Measurements from ENCODE around the gene MTCH1. TPM values are rescaled to one million over a fixed set of nuclear protein-coding genes. Genes with fewer than 3 reads are reported as not detected.

MTCH1 gene
- total RNA-seq, 4 donors from 2014 or later = 127 to 186 (median 158) TPM

DNA sequence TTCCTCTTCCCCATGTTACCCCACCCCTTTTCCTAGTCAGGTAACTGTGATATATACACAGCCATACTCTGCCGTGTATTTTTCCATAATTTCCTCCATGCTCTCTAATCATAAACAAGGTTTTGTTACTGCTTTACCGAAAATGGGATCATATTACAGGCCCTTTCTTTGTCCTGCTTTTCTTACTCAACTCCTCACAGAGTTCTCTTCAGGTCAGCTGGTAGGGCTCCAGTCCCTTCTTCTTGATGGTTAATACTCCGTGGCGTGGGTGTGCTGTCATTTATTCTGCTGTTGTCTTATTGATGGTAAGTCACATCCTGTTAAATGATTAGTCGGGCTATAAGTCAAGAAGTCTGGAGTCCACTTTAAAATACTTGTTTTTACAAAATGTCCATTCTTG lies 56.4 kb downstream of the MTCH1 start:
- H3K27ac ChIP-seq = no peak overlapping the region
- TF ChIP-seq, protein P1, sequence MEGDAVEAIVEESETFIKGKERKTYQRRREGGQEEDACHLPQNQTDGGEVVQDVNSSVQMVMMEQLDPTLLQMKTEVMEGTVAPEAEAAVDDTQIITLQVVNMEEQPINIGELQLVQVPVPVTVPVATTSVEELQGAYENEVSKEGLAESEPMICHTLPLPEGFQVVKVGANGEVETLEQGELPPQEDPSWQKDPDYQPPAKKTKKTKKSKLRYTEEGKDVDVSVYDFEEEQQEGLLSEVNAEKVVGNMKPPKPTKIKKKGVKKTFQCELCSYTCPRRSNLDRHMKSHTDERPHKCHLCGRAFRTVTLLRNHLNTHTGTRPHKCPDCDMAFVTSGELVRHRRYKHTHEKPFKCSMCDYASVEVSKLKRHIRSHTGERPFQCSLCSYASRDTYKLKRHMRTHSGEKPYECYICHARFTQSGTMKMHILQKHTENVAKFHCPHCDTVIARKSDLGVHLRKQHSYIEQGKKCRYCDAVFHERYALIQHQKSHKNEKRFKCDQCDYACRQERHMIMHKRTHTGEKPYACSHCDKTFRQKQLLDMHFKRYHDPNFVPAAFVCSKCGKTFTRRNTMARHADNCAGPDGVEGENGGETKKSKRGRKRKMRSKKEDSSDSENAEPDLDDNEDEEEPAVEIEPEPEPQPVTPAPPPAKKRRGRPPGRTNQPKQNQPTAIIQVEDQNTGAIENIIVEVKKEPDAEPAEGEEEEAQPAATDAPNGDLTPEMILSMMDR (IDR thresholded peaks at IDR 0.05) = no peak
- no peak for TF ChIP-seq POLR2A (IDR thresholded peaks at IDR 0.05)
- no peaks in the 10 kb centered on the region for H3K4me1 ChIP-seq
- no peak for DNase-seq
- no peak overlapping the region for H3K4me3 ChIP-seq
- H3K36me3 ChIP-seq = peaks cover 0 to 6% (median 0%) of the 10 kb centered on the region in 3 donors
- H3K9me3 ChIP-seq = no peaks in the 10 kb centered on the region
- no peaks in the 10 kb centered on the region for H3K27me3 ChIP-seq

DNA sequence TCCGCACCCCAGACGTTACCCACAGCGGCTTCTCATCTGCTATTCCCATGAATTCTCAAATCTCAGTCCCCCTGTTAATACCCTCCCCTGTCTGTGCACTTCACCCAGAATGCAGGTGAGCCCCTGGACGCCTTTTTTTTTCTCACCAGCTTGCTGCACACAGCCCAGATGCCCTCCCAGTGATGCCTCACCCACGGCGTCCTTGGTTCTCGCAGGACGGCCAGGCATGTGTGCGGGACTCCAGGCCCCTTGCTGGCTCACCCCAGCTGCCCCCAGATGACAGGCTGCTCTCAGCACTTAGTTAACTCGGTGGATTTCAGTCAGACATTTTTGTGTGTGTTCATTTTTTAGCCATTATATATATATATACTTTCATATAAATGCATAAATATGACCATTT lies 56.8 kb downstream of the MTCH1 start:
- TF ChIP-seq, protein P1 (IDR thresholded peaks at IDR 0.05) = no peak
- TF ChIP-seq POLR2A (IDR thresholded peaks at IDR 0.05) = no peak

DNA sequence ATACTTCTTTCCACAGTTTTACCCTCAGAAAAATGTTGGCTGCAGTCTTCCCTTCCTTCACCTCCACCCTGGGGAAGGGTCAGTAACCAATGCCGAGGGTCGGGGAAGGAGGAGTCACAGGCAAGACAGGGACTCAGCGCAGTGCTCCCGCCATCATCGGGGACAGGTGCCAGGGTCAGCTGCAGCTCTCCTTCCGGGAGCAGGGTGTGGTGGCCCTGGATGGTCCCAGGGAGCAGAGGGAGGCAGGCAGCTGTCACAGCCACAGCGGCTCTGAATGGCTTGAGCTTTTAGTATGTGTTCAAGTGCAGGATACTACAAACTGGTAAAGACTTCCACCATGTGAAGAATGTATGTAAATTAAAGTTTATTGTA lies 57.5 kb downstream of the MTCH1 start:
- no peak overlapping the region for H3K27ac ChIP-seq
- TF ChIP-seq, protein P1 (IDR thresholded peaks at IDR 0.05) = no peak
- TF ChIP-seq POLR2A (IDR thresholded peaks at IDR 0.05) = no peak
- H3K27me3 ChIP-seq = no peaks in the 10 kb centered on the region
- no peak for DNase-seq
- no peaks in the 10 kb centered on the region for H3K9me3 ChIP-seq
- no peaks in the 10 kb centered on the region for H3K4me1 ChIP-seq
- peaks cover 0 to 15% (median 0%) of the 10 kb centered on the region in 3 donors for H3K36me3 ChIP-seq
- no peak overlapping the region for H3K4me3 ChIP-seq

More for the DNA sequence above, 56.8 kb downstream of the MTCH1 start:
- Histone ChIP-seq H3K27me3 (no peaks in the 10 kb centered on the region), H3K4me3 (no peak overlapping the region), H3K4me1 (no peaks in the 10 kb centered on the region), H3K9me3 (no peaks in the 10 kb centered on the region), H3K27ac (no peak overlapping the region), H3K36me3 (peaks cover 0 to 9% (median 0%) of the 10 kb centered on the region in 3 donors)
- DNase-seq = no peak

DNA sequence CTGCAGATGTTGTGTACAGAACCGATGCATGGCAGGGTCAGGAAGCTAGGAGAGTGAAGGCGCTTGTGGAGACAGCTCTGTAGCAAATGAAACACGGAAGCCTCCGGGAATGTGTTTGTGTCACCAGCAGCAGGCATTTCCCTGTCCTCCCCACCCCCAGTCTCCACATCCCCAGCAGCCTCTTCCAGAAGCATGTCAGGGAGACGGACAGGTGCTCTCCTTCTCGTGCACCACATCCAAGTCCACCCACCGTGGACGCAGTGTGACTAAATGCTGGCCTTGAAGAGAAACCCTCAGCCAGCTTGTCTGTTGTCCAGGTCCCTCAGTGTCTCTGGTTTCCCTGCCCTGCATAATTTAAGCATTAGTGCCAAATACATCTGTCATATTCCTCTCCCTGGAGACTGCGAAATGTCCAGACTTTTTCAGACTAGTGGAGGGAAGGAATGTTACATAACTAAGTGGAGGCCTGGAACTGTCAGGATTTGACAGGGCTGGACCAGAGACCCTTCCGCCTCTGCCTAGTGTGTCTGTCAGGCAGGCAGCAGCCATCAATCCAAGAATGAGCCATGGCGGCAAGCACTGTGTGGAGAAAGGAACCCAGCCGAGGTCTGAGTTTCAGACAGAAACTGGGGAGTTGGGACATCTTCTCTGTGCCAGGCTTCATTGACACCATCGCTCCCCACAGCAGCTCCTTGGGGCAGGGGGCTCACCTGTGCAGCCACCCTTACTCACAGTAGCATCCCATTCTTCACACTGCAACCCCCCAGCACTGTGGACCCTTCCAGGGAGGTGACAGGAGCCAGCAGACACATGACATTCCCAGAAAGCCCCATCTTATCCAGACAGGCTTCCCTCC lies 58.1 kb downstream of the MTCH1 start:
- DNase-seq = no peak
- Histone ChIP-seq H3K27me3 (no peaks in the 10 kb centered on the region), H3K27ac (peak overlapping the region in 1 of 4 donors; percentile 10), H3K36me3 (peaks cover 0 to 21% (median 0%) of the 10 kb centered on the region in 3 donors), H3K4me1 (no peaks in the 10 kb centered on the region), H3K4me3 (no peak overlapping the region), H3K9me3 (no peaks in the 10 kb centered on the region)
- TF ChIP-seq, protein P1 (IDR thresholded peaks at IDR 0.05) = no peak
- no peak for TF ChIP-seq POLR2A (IDR thresholded peaks at IDR 0.05)

DNA sequence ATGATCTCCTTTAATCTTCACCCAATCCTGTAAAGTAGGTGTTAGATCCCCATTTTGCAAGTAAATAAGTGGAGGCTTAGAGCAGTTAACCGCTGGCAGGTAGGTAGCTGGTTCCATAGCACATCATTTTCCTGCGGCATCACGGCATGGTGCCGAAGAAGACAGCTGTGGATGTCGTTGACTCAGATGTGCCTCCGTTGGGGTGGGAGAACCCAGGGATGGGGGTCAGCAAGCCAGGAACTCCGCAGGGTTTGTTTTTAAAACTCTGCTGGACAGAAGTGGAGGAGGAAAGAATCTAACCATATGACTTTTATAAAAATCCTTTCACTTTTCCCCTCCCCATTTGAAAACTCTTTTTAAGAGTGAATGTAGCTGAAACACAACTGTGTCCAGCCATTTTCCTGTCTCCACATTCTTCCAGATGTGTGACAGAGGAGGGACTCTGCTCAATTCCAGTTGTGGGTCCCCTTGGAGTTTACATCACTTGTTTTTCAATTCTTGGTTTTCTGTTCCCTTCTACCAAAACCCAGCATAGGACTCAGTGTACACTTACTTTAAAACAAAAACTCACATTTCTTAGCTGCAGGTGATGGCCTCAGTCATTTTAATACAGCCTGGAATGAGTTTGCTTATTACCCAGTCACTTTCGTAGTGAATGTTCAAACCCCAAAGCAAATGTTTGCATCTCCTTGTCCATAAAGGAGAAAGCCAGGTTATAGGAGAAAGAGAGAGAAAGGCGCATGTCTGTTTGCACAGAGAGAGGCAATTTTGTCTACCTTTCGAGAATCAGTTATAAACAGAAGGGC lies 59.1 kb downstream of the MTCH1 start:
- no peaks in the 10 kb centered on the region for H3K27me3 ChIP-seq
- TF ChIP-seq, protein P1 (IDR thresholded peaks at IDR 0.05) = no peak
- TF ChIP-seq POLR2A (IDR thresholded peaks at IDR 0.05) = no peak
- H3K9me3 ChIP-seq = no peaks in the 10 kb centered on the region
- H3K4me3 ChIP-seq = no peak overlapping the region
- H3K36me3 ChIP-seq = peaks cover 0 to 28% (median 0%) of the 10 kb centered on the region in 3 donors
- H3K27ac ChIP-seq = peak overlapping the region in 1 of 4 donors; percentile 10
- no peaks in the 10 kb centered on the region for H3K4me1 ChIP-seq
- no peak for DNase-seq

Measured in Peyer's patch (tissue), 4 donors.